ENCODE measurements around the gene IPO9. TPM values are rescaled to one million over a fixed set of nuclear protein-coding genes. Genes with fewer than 3 reads are reported as not detected.

IPO9 gene
- total RNA-seq, 4 donors from 2014 or later, result 2.0 to 13.0 (median 7.9) TPM

DNA sequence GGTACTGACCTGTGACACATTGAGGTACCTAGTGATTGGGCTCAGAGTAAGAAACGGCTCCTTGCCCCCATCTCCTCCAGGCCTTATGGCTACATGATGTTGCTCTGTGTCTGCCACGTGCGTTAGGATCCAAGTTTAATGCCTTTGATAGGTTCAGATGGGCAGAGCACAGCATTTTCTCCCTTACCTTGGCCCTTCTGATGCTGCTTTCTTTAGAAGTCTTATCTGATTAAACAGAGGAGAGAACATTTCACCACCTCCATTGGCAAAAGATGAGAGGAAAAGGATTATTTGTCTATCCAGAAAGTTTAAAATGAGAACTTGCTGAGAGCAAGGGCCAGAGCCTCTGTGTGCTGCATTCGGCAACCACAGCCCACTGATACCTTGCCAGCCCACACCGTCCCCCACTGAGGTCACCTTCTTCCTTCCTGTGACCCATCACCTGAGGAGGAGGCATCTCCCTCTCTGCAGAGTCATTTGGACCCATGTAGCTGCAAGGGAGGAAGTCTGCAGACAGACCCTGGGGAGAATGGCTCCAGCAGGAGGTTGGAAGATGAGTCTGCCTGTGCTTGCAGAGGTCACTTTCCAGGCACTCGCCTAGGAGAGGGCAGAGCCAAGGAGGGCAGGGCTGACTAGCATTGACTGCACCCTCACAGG lies 76.4 kb downstream of the IPO9 start:
- in situ Hi-C loops (cut with MboI; ENCODE audit: low pct_ligation_motif_present in 1 of 4, low pct_unique_long_range_greater_than_20kb in 1 of 4, low sequenced_read_pairs in 3 of 4), result no loop called here

DNA sequence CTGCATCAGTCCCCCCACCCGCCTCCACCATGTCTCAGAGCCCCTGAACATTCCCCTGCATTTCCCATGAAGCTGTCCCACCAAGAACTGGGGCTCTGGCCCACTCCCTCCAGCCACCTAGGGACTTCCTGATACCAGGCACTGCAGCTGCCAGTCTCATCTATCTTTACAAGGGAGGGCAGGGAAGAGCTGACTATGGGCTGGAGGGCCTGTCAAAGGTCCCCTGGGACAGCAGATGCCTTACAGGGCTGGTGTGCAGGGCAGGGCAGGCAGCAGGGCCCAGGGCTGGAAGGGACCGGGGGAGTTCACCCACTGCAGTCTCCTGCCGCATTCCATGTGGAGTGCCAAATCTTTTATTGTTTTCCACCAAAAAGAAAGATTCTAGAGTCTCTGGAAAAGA lies 77.4 kb downstream of the IPO9 start:
- Histone ChIP-seq H3K4me1 (peaks cover 13 to 54% (median 41%) of the 10 kb centered on the region in 4 donors), H3K27me3 (no peaks in the 10 kb centered on the region), H3K27ac (peak overlapping the region; percentile 83 to 93 (median 89)), H3K4me3 (no peak overlapping the region), H3K9me3 (no peaks in the 10 kb centered on the region), H3K36me3 (no peaks in the 10 kb centered on the region)
- in situ Hi-C loops (cut with MboI; ENCODE audit: low pct_ligation_motif_present in 1 of 4, low pct_unique_long_range_greater_than_20kb in 1 of 4, low sequenced_read_pairs in 3 of 4), result no loop called here
- intact Hi-C loops (cut with DNase I; ENCODE audit: low total_unique reads), result no loop called here
- TF ChIP-seq EP300 (IDR thresholded peaks at IDR 0.05; ENCODE audit: low read depth) (no peak), POLR2AphosphoS5 (IDR thresholded peaks at IDR 0.05) (no peak), POLR2A (IDR thresholded peaks at IDR 0.05) (no peak)
- TF ChIP-seq, protein P1, sequence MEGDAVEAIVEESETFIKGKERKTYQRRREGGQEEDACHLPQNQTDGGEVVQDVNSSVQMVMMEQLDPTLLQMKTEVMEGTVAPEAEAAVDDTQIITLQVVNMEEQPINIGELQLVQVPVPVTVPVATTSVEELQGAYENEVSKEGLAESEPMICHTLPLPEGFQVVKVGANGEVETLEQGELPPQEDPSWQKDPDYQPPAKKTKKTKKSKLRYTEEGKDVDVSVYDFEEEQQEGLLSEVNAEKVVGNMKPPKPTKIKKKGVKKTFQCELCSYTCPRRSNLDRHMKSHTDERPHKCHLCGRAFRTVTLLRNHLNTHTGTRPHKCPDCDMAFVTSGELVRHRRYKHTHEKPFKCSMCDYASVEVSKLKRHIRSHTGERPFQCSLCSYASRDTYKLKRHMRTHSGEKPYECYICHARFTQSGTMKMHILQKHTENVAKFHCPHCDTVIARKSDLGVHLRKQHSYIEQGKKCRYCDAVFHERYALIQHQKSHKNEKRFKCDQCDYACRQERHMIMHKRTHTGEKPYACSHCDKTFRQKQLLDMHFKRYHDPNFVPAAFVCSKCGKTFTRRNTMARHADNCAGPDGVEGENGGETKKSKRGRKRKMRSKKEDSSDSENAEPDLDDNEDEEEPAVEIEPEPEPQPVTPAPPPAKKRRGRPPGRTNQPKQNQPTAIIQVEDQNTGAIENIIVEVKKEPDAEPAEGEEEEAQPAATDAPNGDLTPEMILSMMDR (IDR thresholded peaks at IDR 0.05), result no peak
- WGBS, 2 donors (ENCODE audit: low coverage in 1 of 2), result 60 to 83% methylated on average over 3 of the region's 3 CpGs
- DNase-seq, result no peak

More for the DNA sequence above, 76.4 kb downstream of the IPO9 start:
- no peak for DNase-seq
- H3K4me3 ChIP-seq, result no peak overlapping the region
- TF ChIP-seq, protein P1 (IDR thresholded peaks at IDR 0.05), result no peak
- no peak for TF ChIP-seq POLR2A (IDR thresholded peaks at IDR 0.05)
- peak overlapping the region; percentile 83 to 93 (median 89) for H3K27ac ChIP-seq
- intact Hi-C loops (cut with DNase I; ENCODE audit: low total_unique reads), result no loop called here
- peaks cover 13 to 62% (median 42%) of the 10 kb centered on the region in 4 donors for H3K4me1 ChIP-seq
- H3K36me3 ChIP-seq, result no peaks in the 10 kb centered on the region
- 63% methylated on average over 6 of the region's 6 CpGs; no CpG with 5 or more reads in 1 of the 2 donors for WGBS, 2 donors (ENCODE audit: low coverage in 1 of 2)
- no peaks in the 10 kb centered on the region for H3K27me3 ChIP-seq
- no peaks in the 10 kb centered on the region for H3K9me3 ChIP-seq

DNA sequence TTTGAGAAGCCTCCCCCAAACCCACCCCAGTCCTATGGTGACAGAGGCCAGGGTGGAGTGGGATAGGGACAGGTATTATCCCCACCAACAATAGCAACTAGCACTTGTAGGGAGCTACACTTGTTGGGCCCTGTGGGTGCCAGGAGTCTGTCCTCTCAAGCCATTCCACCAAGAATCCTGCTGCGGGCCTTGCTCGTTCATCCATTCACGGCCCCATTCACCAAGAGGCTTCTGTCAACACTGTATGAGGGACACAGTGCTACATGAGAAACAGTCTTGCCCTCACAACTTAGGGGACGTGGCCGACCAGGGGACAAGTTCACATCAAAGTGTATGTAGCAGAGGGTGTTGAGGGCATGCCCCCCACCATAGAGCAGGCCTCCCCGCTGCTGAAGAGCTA lies 78.7 kb downstream of the IPO9 start:
- DNase-seq, result no peak
- intact Hi-C loops (cut with DNase I; ENCODE audit: low total_unique reads) (no loop called here), in situ Hi-C loops (cut with MboI; ENCODE audit: low pct_ligation_motif_present in 1 of 4, low pct_unique_long_range_greater_than_20kb in 1 of 4, low sequenced_read_pairs in 3 of 4) (no loop called here)
- 85% methylated on average over 6 of the region's 6 CpGs; no CpG with 5 or more reads in 1 of the 2 donors for WGBS, 2 donors (ENCODE audit: low coverage in 1 of 2)
- Histone ChIP-seq H3K27me3 (no peaks in the 10 kb centered on the region), H3K4me1 (peaks cover 13 to 52% (median 38%) of the 10 kb centered on the region in 4 donors), H3K9me3 (no peaks in the 10 kb centered on the region), H3K27ac (peak overlapping the region; percentile 83 to 93 (median 89)), H3K36me3 (no peaks in the 10 kb centered on the region), H3K4me3 (no peak overlapping the region)
- TF ChIP-seq EP300 (IDR thresholded peaks at IDR 0.05; ENCODE audit: low read depth) (no peak), POLR2AphosphoS5 (IDR thresholded peaks at IDR 0.05) (no peak), POLR2A (IDR thresholded peaks at IDR 0.05) (no peak)
- TF ChIP-seq, protein P1 (IDR thresholded peaks at IDR 0.05), result no peak

DNA sequence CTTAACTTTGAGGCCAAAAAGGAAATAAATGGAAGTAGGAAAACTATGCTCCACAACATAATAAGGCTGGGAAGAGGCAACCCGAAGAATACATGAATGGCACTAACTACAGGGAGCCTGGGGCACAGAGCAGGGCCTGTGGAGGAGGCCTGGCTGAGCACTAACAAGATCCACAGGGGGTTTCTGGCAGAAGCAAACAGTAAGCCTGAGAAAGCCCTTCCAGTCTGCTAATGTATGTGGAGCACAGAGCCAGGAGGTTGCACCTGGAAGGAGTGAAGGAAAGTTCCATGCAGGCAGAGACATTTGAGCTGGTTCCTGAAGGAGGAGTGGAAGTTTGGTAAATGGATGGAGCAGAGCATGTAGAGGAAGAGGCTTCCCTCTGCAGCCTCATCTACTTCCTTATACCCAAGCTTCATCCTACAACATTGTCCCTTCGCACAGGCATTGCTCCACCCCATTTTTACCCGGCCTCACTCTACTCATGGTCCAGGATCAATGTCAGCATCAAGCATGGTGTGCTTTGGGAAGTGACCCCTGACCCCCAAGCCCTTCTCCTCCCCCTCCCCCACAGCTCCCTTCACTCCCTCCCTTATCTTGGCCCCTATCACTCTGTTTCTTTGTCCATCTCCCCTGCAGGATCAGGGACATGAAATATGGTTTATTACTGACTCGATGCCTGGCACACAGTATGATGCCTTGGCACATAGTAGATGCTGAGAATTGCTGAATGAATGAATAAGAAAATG lies 83.0 kb downstream of the IPO9 start:
- intact Hi-C loops (cut with DNase I; ENCODE audit: low total_unique reads) (no loop called here), in situ Hi-C loops (cut with MboI; ENCODE audit: low pct_ligation_motif_present in 1 of 4, low pct_unique_long_range_greater_than_20kb in 1 of 4, low sequenced_read_pairs in 3 of 4) (no loop called here)
- DNase-seq, result no peak
- peak overlapping the region; percentile 85 to 93 (median 89) for H3K27ac ChIP-seq
- no peaks in the 10 kb centered on the region for H3K27me3 ChIP-seq
- TF ChIP-seq POLR2AphosphoS5 (IDR thresholded peaks at IDR 0.05), result no peak
- TF ChIP-seq, protein P1 (IDR thresholded peaks at IDR 0.05), result no peak
- TF ChIP-seq POLR2A (IDR thresholded peaks at IDR 0.05), result no peak
- no peak for TF ChIP-seq EP300 (IDR thresholded peaks at IDR 0.05; ENCODE audit: low read depth)
- no peaks in the 10 kb centered on the region for H3K9me3 ChIP-seq
- H3K4me1 ChIP-seq, result peaks cover 15 to 46% (median 23%) of the 10 kb centered on the region in 4 donors
- WGBS, 2 donors (ENCODE audit: low coverage in 1 of 2), result 64 to 69% methylated on average over 4 of the region's 4 CpGs
- H3K36me3 ChIP-seq, result no peaks in the 10 kb centered on the region
- H3K4me3 ChIP-seq, result no peak overlapping the region
